ENCODE results near the gene TCF7L1. TPM values are rescaled to one million over a fixed set of nuclear protein-coding genes. Genes with fewer than 3 reads are reported as not detected.
A peak's percentile ranks its signal among the peaks of the same experiment; 100 is the strongest.

TCF7L1 gene
- total RNA-seq, 1 experiment from 2014 or later, result 30.4 TPM

DNA sequence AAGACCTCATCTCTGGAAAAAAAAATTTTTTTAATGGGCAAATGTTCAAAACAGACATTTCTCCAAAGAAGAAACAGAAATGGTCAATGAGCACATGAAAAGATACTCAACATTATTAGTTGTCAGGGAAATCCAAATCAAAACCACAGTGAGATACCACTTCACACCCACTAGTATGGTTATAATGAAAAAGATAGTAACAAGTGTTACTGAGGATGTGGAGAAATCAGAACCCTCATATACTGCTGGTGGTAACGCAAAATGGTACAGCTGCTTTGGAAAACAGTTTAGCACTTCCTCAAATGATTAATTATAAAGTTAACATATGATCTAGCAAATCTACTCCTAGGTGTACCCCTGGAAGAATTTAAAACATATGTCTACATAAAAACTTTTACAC, 29.0 kb upstream of the TCF7L1 start:
- POLR2A ChIA-PET, result no interaction called here
- CTCF ChIA-PET, result no interaction called here
- H3K4me1 ChIP-seq (ENCODE audit: control insufficient read depth, insufficient read depth, low read length), result no peaks in the 10 kb centered on the region
- no peak for TF ChIP-seq CTCF (IDR thresholded peaks at IDR 0.05)
- no peak for TF ChIP-seq POLR2AphosphoS5 (IDR thresholded peaks at IDR 0.05; ENCODE audit: low read depth, low read length)
- TF ChIP-seq TCF7L2 (IDR thresholded peaks at IDR 0.05; ENCODE audit: low read depth, low read length), result no peak
- TF ChIP-seq, protein P1, sequence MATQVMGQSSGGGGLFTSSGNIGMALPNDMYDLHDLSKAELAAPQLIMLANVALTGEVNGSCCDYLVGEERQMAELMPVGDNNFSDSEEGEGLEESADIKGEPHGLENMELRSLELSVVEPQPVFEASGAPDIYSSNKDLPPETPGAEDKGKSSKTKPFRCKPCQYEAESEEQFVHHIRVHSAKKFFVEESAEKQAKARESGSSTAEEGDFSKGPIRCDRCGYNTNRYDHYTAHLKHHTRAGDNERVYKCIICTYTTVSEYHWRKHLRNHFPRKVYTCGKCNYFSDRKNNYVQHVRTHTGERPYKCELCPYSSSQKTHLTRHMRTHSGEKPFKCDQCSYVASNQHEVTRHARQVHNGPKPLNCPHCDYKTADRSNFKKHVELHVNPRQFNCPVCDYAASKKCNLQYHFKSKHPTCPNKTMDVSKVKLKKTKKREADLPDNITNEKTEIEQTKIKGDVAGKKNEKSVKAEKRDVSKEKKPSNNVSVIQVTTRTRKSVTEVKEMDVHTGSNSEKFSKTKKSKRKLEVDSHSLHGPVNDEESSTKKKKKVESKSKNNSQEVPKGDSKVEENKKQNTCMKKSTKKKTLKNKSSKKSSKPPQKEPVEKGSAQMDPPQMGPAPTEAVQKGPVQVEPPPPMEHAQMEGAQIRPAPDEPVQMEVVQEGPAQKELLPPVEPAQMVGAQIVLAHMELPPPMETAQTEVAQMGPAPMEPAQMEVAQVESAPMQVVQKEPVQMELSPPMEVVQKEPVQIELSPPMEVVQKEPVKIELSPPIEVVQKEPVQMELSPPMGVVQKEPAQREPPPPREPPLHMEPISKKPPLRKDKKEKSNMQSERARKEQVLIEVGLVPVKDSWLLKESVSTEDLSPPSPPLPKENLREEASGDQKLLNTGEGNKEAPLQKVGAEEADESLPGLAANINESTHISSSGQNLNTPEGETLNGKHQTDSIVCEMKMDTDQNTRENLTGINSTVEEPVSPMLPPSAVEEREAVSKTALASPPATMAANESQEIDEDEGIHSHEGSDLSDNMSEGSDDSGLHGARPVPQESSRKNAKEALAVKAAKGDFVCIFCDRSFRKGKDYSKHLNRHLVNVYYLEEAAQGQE (IDR thresholded peaks at IDR 0.05; ENCODE audit: insufficient read depth in 1 of 2, low read depth in 2 of 2, low read length in 1 of 2), result no peak
- no peak for TF ChIP-seq SIN3A (IDR thresholded peaks at IDR 0.05; ENCODE audit: borderline replicate concordance, insufficient read depth, low read depth, low read length)
- in situ Hi-C loops (cut with HindIII; ENCODE audit: low pct_unique_long_range_greater_than_20kb, low sequenced_read_pairs), result no loop called here
- no peak for ATAC-seq
- no peak overlapping the region for H3K4me3 ChIP-seq (ENCODE audit: low read depth in 2 of 2, low read length in 2 of 2)
- no peaks in the 10 kb centered on the region for H3K27me3 ChIP-seq (ENCODE audit: control insufficient read depth, insufficient read depth, low read length)
- no peak for DNase-seq (ENCODE audit: low read depth, low spot score)
- no peaks in the 10 kb centered on the region for H3K36me3 ChIP-seq (ENCODE audit: control insufficient read depth, insufficient read depth, low read length)
- H3K27ac ChIP-seq (ENCODE audit: low read length), result no peak overlapping the region
- no TSS peak for BruUV-seq (replicated peaks)
- no peaks in the 10 kb centered on the region for H3K9me3 ChIP-seq (ENCODE audit: control insufficient read depth, insufficient read depth, low read depth, low read length)
- intact Hi-C loops (cut with micrococcal nuclease; ENCODE audit: unreplicated experiment), result no loop called here

GRCh38 chr2:85106489-85107180, 26.6 kb upstream of the TCF7L1 start:
- no peak for DNase-seq (ENCODE audit: low read depth, low spot score)
- H3K9me3 ChIP-seq (ENCODE audit: control insufficient read depth, insufficient read depth, low read depth, low read length), result no peaks in the 10 kb centered on the region
- H3K27me3 ChIP-seq (ENCODE audit: control insufficient read depth, insufficient read depth, low read length), result no peaks in the 10 kb centered on the region
- POLR2A ChIA-PET, result interaction anchor here (0.5 kb wide), 1 partner anchor 134 kb away, joined by 7 read pairs; no protein-coding TSS in a partner anchor
- no peaks in the 10 kb centered on the region for H3K36me3 ChIP-seq (ENCODE audit: control insufficient read depth, insufficient read depth, low read length)
- no TSS peak for BruUV-seq (replicated peaks)
- intact Hi-C loops (cut with micrococcal nuclease; ENCODE audit: unreplicated experiment) (no loop called here), in situ Hi-C loops (cut with HindIII; ENCODE audit: low pct_unique_long_range_greater_than_20kb, low sequenced_read_pairs) (no loop called here)
- H3K4me1 ChIP-seq (ENCODE audit: control insufficient read depth, insufficient read depth, low read length), result no peaks in the 10 kb centered on the region
- TF ChIP-seq, protein P1 (IDR thresholded peaks at IDR 0.05; ENCODE audit: insufficient read depth in 1 of 2, low read depth in 2 of 2, low read length in 1 of 2), result no peak
- TF ChIP-seq POLR2AphosphoS5 (IDR thresholded peaks at IDR 0.05; ENCODE audit: low read depth, low read length) (no peak), CTCF (IDR thresholded peaks at IDR 0.05) (no peak), SIN3A (IDR thresholded peaks at IDR 0.05; ENCODE audit: borderline replicate concordance, insufficient read depth, low read depth, low read length) (no peak), TCF7L2 (IDR thresholded peaks at IDR 0.05; ENCODE audit: low read depth, low read length) (no peak)
- no peak overlapping the region for H3K4me3 ChIP-seq (ENCODE audit: low read depth in 2 of 2, low read length in 2 of 2)
- CTCF ChIA-PET, result no interaction called here
- peak; percentile 58; the same call in 1 of the 2 replicates for ATAC-seq
- no peak overlapping the region for H3K27ac ChIP-seq (ENCODE audit: low read length)

All from Panc1 (cell line).